Neural crest cell (in vitro differentiated cells): ENCODE results near the gene CNTNAP2. TPM values are rescaled to one million over a fixed set of nuclear protein-coding genes. Genes with fewer than 3 reads are reported as not detected.

ENCODE experiments used
- DNase-seq: peaks from one replicate; pipeline ENCODE4 v3.0.0; 2021; ENCODE audit warnings: low read depth, mixed read lengths, low spot score
- H3K27ac Mint-ChIP-seq: one replicate; pipeline ENCODE4 v1.8.0; 2021; ENCODE audit warnings: mild to moderate bottlenecking, mixed read lengths; ENCODE audit not compliant: unreplicated experiment
- H3K27me3 Mint-ChIP-seq: 2 replicates; pipeline ENCODE4 v1.8.0; 2021; ENCODE audit warnings: low read depth, mild to moderate bottlenecking, mixed read lengths
- H3K36me3 Mint-ChIP-seq: 2 replicates; pipeline ENCODE4 v1.8.0; 2021; ENCODE audit warnings: low read depth, mild to moderate bottlenecking, mixed read lengths
- H3K4me1 Mint-ChIP-seq: 2 replicates; pipeline ENCODE4 v1.8.0; 2021; ENCODE audit warnings: mixed read lengths
- H3K4me3 Mint-ChIP-seq: one replicate; pipeline ENCODE4 v1.8.0; 2021; ENCODE audit warnings: mild to moderate bottlenecking, mixed read lengths
- H3K9me3 Mint-ChIP-seq: 2 replicates; pipeline ENCODE4 v1.8.0; 2021; ENCODE audit warnings: mixed read lengths
- total RNA-seq: library from RNA; stranded (reverse); gene quantifications from 2 replicates; pipeline ENCODE4 v1.2.1, GENCODE V29; 2021
- TF ChIP-seq, protein P1 (sequence below): fragments of 200-600 bp; sonication (generic); conservative IDR thresholded peaks from 2 replicates; pipeline ENCODE4 v1.5.0; 2021; ENCODE audit warnings: antibody characterized with exemption, mild to moderate bottlenecking

The CNTNAP2 gene
- total RNA-seq, 1 donor from 2014 or later, result 12.9 TPM

DNA sequence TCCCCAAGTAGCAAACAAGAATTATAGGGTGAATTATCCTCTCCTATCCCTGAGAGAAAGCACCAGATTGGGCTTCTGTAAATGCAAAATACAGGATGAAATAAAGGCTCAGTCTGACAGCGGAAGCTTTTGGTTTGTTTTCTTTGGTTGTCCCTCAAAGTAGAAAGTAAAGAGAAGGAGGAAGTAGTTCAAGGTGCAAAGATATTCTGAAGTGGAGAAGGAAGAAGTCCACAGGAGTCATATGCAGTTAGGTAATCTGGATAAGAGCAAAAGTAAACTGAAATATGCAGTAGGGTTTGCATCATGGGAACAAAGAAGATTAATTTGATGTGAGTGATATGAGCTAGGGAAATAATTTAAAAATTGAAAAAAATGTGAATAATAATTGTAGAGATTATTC lies 1071.9 kb downstream of the CNTNAP2 start:
- Mint-ChIP-seq H3K9me3 (peaks cover 3% of the 10 kb centered on the region), H3K27ac (no peak overlapping the region), H3K27me3 (no peaks in the 10 kb centered on the region), H3K36me3 (no peaks in the 10 kb centered on the region), H3K4me1 (peaks cover 2% of the 10 kb centered on the region), H3K4me3 (no peak overlapping the region)
- TF ChIP-seq, protein P1, sequence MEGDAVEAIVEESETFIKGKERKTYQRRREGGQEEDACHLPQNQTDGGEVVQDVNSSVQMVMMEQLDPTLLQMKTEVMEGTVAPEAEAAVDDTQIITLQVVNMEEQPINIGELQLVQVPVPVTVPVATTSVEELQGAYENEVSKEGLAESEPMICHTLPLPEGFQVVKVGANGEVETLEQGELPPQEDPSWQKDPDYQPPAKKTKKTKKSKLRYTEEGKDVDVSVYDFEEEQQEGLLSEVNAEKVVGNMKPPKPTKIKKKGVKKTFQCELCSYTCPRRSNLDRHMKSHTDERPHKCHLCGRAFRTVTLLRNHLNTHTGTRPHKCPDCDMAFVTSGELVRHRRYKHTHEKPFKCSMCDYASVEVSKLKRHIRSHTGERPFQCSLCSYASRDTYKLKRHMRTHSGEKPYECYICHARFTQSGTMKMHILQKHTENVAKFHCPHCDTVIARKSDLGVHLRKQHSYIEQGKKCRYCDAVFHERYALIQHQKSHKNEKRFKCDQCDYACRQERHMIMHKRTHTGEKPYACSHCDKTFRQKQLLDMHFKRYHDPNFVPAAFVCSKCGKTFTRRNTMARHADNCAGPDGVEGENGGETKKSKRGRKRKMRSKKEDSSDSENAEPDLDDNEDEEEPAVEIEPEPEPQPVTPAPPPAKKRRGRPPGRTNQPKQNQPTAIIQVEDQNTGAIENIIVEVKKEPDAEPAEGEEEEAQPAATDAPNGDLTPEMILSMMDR, result no peak
- no peak for DNase-seq

DNA sequence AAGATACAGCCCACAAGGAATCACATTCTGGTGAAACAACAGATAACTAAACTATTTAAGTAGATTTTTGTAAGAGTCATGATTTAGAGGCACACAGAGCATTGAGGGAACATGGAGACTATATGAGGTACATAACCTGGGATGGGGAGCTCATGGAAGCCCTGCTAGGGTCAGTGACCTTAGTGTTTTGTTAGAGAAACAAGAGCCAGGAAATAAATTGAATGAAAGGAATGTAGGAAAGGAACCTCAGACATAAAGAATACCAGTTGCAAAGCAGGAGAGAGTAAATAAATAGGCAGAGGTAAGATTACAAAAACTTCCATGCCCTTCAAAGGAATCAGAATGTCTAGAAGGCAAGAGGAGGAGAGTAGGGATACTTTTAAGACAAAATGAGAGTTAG lies 1076.9 kb downstream of the CNTNAP2 start:
- Mint-ChIP-seq H3K36me3 (no peaks in the 10 kb centered on the region), H3K9me3 (peaks cover 15% of the 10 kb centered on the region), H3K4me1 (peaks cover 5% of the 10 kb centered on the region), H3K4me3 (no peak overlapping the region), H3K27me3 (no peaks in the 10 kb centered on the region), H3K27ac (no peak overlapping the region)
- DNase-seq, result no peak
- TF ChIP-seq, protein P1, result no peak

DNA sequence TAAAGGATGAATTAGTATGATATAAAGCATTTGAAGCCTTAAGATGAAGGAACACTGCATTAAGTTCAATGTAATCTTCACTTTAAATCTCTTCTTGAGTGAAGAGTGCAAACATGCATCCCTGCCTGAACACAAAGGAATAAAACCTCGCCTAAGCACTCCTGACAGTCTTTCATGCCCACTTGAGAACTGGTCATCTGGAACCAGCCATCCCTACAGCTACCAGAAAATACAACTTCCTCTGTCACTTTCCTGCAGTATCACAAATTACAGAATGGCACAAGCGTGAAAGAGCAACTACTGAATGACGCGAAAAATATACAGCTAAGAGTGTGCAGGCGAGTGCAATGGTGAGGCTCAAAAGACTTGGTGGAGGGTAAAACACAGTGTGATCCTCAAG lies 1079.9 kb downstream of the CNTNAP2 start:
- Mint-ChIP-seq H3K36me3 (no peaks in the 10 kb centered on the region), H3K9me3 (peaks cover 15% of the 10 kb centered on the region), H3K27me3 (no peaks in the 10 kb centered on the region), H3K4me1 (peaks cover 5% of the 10 kb centered on the region), H3K27ac (no peak overlapping the region), H3K4me3 (no peak overlapping the region)
- TF ChIP-seq, protein P1, result no peak
- DNase-seq, result no peak

DNA sequence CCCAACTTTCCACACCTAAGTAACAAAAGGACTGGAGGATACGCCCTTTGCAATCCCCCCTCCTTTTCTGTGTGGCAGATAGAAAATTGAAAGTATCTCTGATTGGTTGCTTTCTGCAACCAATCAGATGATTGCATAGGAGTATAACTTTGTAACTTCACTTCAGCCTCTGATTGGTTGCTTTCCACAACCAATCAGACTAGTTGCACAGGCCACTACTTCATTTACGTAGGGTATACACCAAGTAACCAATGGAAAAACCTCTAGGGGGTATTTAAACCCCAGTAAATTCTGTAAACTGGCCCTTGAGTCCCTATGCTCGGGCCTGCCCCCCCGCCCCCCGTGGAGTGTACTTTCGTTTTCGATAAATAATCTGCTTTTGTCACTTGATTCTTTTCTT lies 1080.4 kb downstream of the CNTNAP2 start:
- H3K4me1 Mint-ChIP-seq, result peaks cover 5% of the 10 kb centered on the region
- TF ChIP-seq, protein P1, result no peak
- no peak overlapping the region for H3K4me3 Mint-ChIP-seq
- H3K27ac Mint-ChIP-seq, result no peak overlapping the region
- peaks cover 15% of the 10 kb centered on the region for H3K9me3 Mint-ChIP-seq
- H3K27me3 Mint-ChIP-seq, result no peaks in the 10 kb centered on the region
- H3K36me3 Mint-ChIP-seq, result no peaks in the 10 kb centered on the region
- no peak for DNase-seq

DNA sequence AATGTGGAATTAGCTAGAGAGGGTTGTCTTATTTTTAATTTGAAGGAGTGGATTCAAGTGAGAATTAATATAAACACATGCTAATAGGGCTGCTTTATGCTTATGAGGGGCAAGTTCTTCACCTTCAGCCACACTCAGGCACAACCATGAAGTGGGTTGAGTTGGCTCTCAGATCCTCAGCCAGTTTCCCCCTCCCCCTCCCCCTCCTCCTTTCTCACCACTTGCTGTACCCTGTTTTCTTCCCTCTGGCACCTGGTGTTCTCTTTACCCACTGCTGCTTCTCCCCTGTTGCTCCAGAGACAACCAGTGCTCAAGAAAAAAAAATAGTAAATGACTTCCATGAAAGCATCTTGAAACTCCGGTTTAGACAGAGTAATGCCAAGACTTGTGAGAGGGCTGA lies 1083.3 kb downstream of the CNTNAP2 start:
- H3K4me1 Mint-ChIP-seq, result no peaks in the 10 kb centered on the region
- TF ChIP-seq, protein P1, result no peak
- H3K4me3 Mint-ChIP-seq, result no peak overlapping the region
- peaks cover 6% of the 10 kb centered on the region for H3K9me3 Mint-ChIP-seq
- H3K27me3 Mint-ChIP-seq, result no peaks in the 10 kb centered on the region
- no peak overlapping the region for H3K27ac Mint-ChIP-seq
- DNase-seq, result no peak
- H3K36me3 Mint-ChIP-seq, result no peaks in the 10 kb centered on the region

DNA sequence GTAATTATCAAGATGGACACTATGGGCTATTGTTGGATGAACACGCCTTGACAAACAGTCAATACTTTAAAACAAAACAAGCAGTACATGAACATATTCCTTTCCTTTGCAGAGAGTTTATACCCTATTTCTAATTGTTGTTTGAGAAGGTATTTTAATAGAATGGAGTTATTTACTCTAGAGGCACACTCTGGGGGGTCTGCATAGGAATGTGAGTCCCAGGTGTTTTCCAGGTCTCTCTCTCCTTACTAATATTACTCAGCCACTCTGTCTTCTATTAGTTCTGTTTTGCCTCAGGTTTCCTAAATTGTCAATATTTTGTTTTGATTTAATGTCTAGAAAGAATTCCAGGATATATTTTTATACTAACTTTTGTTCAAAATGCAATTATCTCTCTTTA lies 1091.4 kb downstream of the CNTNAP2 start:
- Mint-ChIP-seq H3K9me3 (peaks cover 9% of the 10 kb centered on the region), H3K27me3 (no peaks in the 10 kb centered on the region), H3K36me3 (no peaks in the 10 kb centered on the region), H3K4me1 (no peaks in the 10 kb centered on the region), H3K27ac (no peak overlapping the region), H3K4me3 (no peak overlapping the region)
- DNase-seq, result no peak
- TF ChIP-seq, protein P1, result no peak
